Measurements from ENCODE around the gene H3-3A. TPM values are rescaled to one million over a fixed set of nuclear protein-coding genes. Genes with fewer than 3 reads are reported as not detected.

H3-3A gene
- total RNA-seq, 1 experiment from 2014 or later = 191 TPM

Other genes starting within 250 kb of the H3-3A start
- 6.4 and 12.8 TPM in 2 replicates for gene TMEM63A, start 180.3 kb upstream of the H3-3A start, total RNA-seq (2014; rRNA removed; shearing (Covaris generic); ENCODE audit: low replicate concordance)
- not detected in 2 replicates for gene LEFTY1, start 173.6 kb upstream of the H3-3A start, total RNA-seq (2014; rRNA removed; shearing (Covaris generic); ENCODE audit: low replicate concordance)
- 72.6 and 112 TPM in 2 replicates for gene PYCR2, start 138.5 kb upstream of the H3-3A start, total RNA-seq (2014; rRNA removed; shearing (Covaris generic); ENCODE audit: low replicate concordance)
- gene LEFTY2, start 121.5 kb upstream of the H3-3A start, total RNA-seq (2014; rRNA removed; shearing (Covaris generic); ENCODE audit: low replicate concordance) = not detected in 2 replicates
- 20.0 and 21.0 TPM in 2 replicates for gene SDE2, start 63.4 kb upstream of the H3-3A start, total RNA-seq (2014; rRNA removed; shearing (Covaris generic); ENCODE audit: low replicate concordance)
- 24.9 and 39.2 TPM in 2 replicates for gene ACBD3, start 124.0 kb downstream of the H3-3A start, total RNA-seq (2014; rRNA removed; shearing (Covaris generic); ENCODE audit: low replicate concordance)
- not detected in 2 replicates for gene MIXL1, start 160.9 kb downstream of the H3-3A start, total RNA-seq (2014; rRNA removed; shearing (Covaris generic); ENCODE audit: low replicate concordance)
- 6.7 and 6.8 TPM in 2 replicates for gene LIN9, start 246.4 kb downstream of the H3-3A start, total RNA-seq (2014; rRNA removed; shearing (Covaris generic); ENCODE audit: low replicate concordance)

Data from Caki2 (cell line).